Measurements from ENCODE around the gene DGKI. TPM values are rescaled to one million over a fixed set of nuclear protein-coding genes. Genes with fewer than 3 reads are reported as not detected.

The DGKI gene
- total RNA-seq, 1 experiment from 2014 or later: 0.39 TPM

GRCh38 chr7:137704723-137705122, 142.1 kb downstream of the DGKI start:
- Histone ChIP-seq H3K27me3 (replicated peaks; ENCODE audit: insufficient read depth, low read depth, low read length, poor library complexity) (no peaks in the 10 kb centered on the region), H3K4me1 (ENCODE audit: insufficient read depth, low read length, poor library complexity, severe bottlenecking) (no peaks in the 10 kb centered on the region), H3K4me3 (ENCODE audit: low read depth, low read length, poor library complexity, severe bottlenecking) (no peak overlapping the region), H3K36me3 (ENCODE audit: insufficient read depth, low read length, poor library complexity, severe bottlenecking) (no peaks in the 10 kb centered on the region), H3K9me3 (ENCODE audit: low read depth, low read length, poor library complexity, severe bottlenecking) (no peaks in the 10 kb centered on the region), H3K27ac (ENCODE audit: low read depth, low read length, poor library complexity, severe bottlenecking) (no peak overlapping the region)
- intact Hi-C loops (cut with micrococcal nuclease; ENCODE audit: unreplicated experiment): no loop called here
- no TSS peak for BruUV-seq (replicated peaks)
- CTCF ChIA-PET: no interaction called here
- no peak for DNase-seq (ENCODE audit: low spot score)
- POLR2A ChIA-PET (ENCODE audit: low non-redundant PET): no interaction called here
- TF ChIP-seq CTCF (conservative IDR thresholded peaks at IDR 0.05; ENCODE audit: low read depth, low read length) (no peak), EZH2 (IDR thresholded peaks at IDR 0.05; ENCODE audit: borderline replicate concordance, low read depth, low read length, poor library complexity, severe bottlenecking) (no peak)

GRCh38 chr7:137703291-137704010, 143.3 kb downstream of the DGKI start:
- no peaks in the 10 kb centered on the region for H3K36me3 ChIP-seq (ENCODE audit: insufficient read depth, low read length, poor library complexity, severe bottlenecking)
- no peaks in the 10 kb centered on the region for H3K4me1 ChIP-seq (ENCODE audit: insufficient read depth, low read length, poor library complexity, severe bottlenecking)
- DNase-seq (ENCODE audit: low spot score): no peak
- TF ChIP-seq CTCF (conservative IDR thresholded peaks at IDR 0.05; ENCODE audit: low read depth, low read length) (no peak), EZH2 (IDR thresholded peaks at IDR 0.05; ENCODE audit: borderline replicate concordance, low read depth, low read length, poor library complexity, severe bottlenecking) (no peak)
- no peak overlapping the region for H3K4me3 ChIP-seq (ENCODE audit: low read depth, low read length, poor library complexity, severe bottlenecking)
- ChIA-PET POLR2A (ENCODE audit: low non-redundant PET) (no interaction called here), CTCF (interaction anchor here (0.6 kb wide), 1 partner anchor 305 kb away, joined by 3 read pairs; no protein-coding TSS in a partner anchor)
- no TSS peak for BruUV-seq (replicated peaks)
- intact Hi-C loops (cut with micrococcal nuclease; ENCODE audit: unreplicated experiment): no loop called here
- H3K27me3 ChIP-seq (replicated peaks; ENCODE audit: insufficient read depth, low read depth, low read length, poor library complexity): no peaks in the 10 kb centered on the region
- H3K9me3 ChIP-seq (ENCODE audit: low read depth, low read length, poor library complexity, severe bottlenecking): no peaks in the 10 kb centered on the region
- no peak overlapping the region for H3K27ac ChIP-seq (ENCODE audit: low read depth, low read length, poor library complexity, severe bottlenecking)

GRCh38 chr7:137696988-137697387, 149.8 kb downstream of the DGKI start:
- no peak overlapping the region for H3K27ac ChIP-seq (ENCODE audit: low read depth, low read length, poor library complexity, severe bottlenecking)
- no peak overlapping the region for H3K4me3 ChIP-seq (ENCODE audit: low read depth, low read length, poor library complexity, severe bottlenecking)
- no peak for DNase-seq (ENCODE audit: low spot score)
- POLR2A ChIA-PET (ENCODE audit: low non-redundant PET): no interaction called here
- H3K36me3 ChIP-seq (ENCODE audit: insufficient read depth, low read length, poor library complexity, severe bottlenecking): no peaks in the 10 kb centered on the region
- H3K4me1 ChIP-seq (ENCODE audit: insufficient read depth, low read length, poor library complexity, severe bottlenecking): no peaks in the 10 kb centered on the region
- H3K9me3 ChIP-seq (ENCODE audit: low read depth, low read length, poor library complexity, severe bottlenecking): no peaks in the 10 kb centered on the region
- TF ChIP-seq EZH2 (IDR thresholded peaks at IDR 0.05; ENCODE audit: borderline replicate concordance, low read depth, low read length, poor library complexity, severe bottlenecking): no peak
- no peak for TF ChIP-seq CTCF (conservative IDR thresholded peaks at IDR 0.05; ENCODE audit: low read depth, low read length)
- no peaks in the 10 kb centered on the region for H3K27me3 ChIP-seq (replicated peaks; ENCODE audit: insufficient read depth, low read depth, low read length, poor library complexity)
- CTCF ChIA-PET: no interaction called here
- intact Hi-C loops (cut with micrococcal nuclease; ENCODE audit: unreplicated experiment): no loop called here
- no TSS peak for BruUV-seq (replicated peaks)
